Muscle layer of colon (tissue), 2 donors: ENCODE measurements around the gene LINGO1.

ENCODE experiments used
- H3K27ac ChIP-seq: one replicate; pipeline ENCODE4 v1.7.0; 2013; ENCODE audit warnings: low read depth, mild to moderate bottlenecking, low read length, moderate library complexity
- H3K27me3 ChIP-seq, 2 donors: one replicate each; pipeline ENCODE4 v1.7.0; 2013; ENCODE audit warnings: low read length in 2 of 2, mild to moderate bottlenecking in 2 of 2; ENCODE audit not compliant: insufficient read depth in 2 of 2, control insufficient read depth in 1 of 2
- H3K36me3 ChIP-seq: one replicate; pipeline ENCODE4 v1.7.0; 2013; ENCODE audit warnings: mild to moderate bottlenecking, low read length; ENCODE audit not compliant: insufficient read depth
- H3K4me1 ChIP-seq: one replicate; pipeline ENCODE4 v1.7.0; 2013; ENCODE audit warnings: mild to moderate bottlenecking, low read length; ENCODE audit not compliant: insufficient read depth
- H3K4me3 ChIP-seq, 2 donors: one replicate each; pipeline ENCODE4 v1.7.0; 2013; ENCODE audit warnings: low read length in 2 of 2, low read depth in 1 of 2, mild to moderate bottlenecking in 1 of 2, moderate library complexity in 1 of 2
- H3K9ac ChIP-seq: one replicate; pipeline ENCODE4 v1.7.0; 2013; ENCODE audit warnings: low read length
- H3K9me3 ChIP-seq: one replicate; pipeline ENCODE4 v1.7.0; 2013; ENCODE audit warnings: mild to moderate bottlenecking, low read length
- donor health status: abdominal sarcoma.
- donor health status: Adenocarcinoma of cecum.

The LINGO1 gene

GRCh38 chr15:77610731-77611130 lies 22.0 kb downstream of the LINGO1 start:
- Histone ChIP-seq H3K27me3 (no peaks in the 10 kb centered on the region), H3K9me3 (no peaks in the 10 kb centered on the region), H3K36me3 (no peaks in the 10 kb centered on the region), H3K27ac (no peak overlapping the region), H3K9ac (no peak overlapping the region), H3K4me1 (no peaks in the 10 kb centered on the region), H3K4me3 (no peak overlapping the region)

- H3K27me3 ChIP-seq: no peaks in the 10 kb centered on the region
- H3K4me1 ChIP-seq: no peaks in the 10 kb centered on the region
- no peak overlapping the region for H3K27ac ChIP-seq
- H3K9ac ChIP-seq: no peak overlapping the region
- no peaks in the 10 kb centered on the region for H3K9me3 ChIP-seq
- H3K36me3 ChIP-seq: no peaks in the 10 kb centered on the region
- no peak overlapping the region for H3K4me3 ChIP-seq
These were observed 23.2 kb downstream of the LINGO1 start for GRCh38 chr15:77609558-77609957.

GRCh38 chr15:77608774-77609173 lies 23.9 kb downstream of the LINGO1 start:
- Histone ChIP-seq H3K9ac (no peak overlapping the region), H3K4me1 (no peaks in the 10 kb centered on the region), H3K9me3 (no peaks in the 10 kb centered on the region), H3K27me3 (no peaks in the 10 kb centered on the region), H3K4me3 (no peak overlapping the region), H3K36me3 (no peaks in the 10 kb centered on the region), H3K27ac (no peak overlapping the region)

GRCh38 chr15:77607894-77608261 lies 24.8 kb downstream of the LINGO1 start:
- Histone ChIP-seq H3K9me3 (no peaks in the 10 kb centered on the region), H3K4me3 (no peak overlapping the region), H3K4me1 (no peaks in the 10 kb centered on the region), H3K27me3 (no peaks in the 10 kb centered on the region), H3K36me3 (no peaks in the 10 kb centered on the region), H3K9ac (no peak overlapping the region), H3K27ac (no peak overlapping the region)

- H3K4me3 ChIP-seq: no peak overlapping the region
- no peaks in the 10 kb centered on the region for H3K4me1 ChIP-seq
- H3K27me3 ChIP-seq: no peaks in the 10 kb centered on the region
- H3K9ac ChIP-seq: no peak overlapping the region
- no peak overlapping the region for H3K27ac ChIP-seq
- H3K36me3 ChIP-seq: no peaks in the 10 kb centered on the region
- H3K9me3 ChIP-seq: no peaks in the 10 kb centered on the region
These were observed 25.4 kb downstream of the LINGO1 start for GRCh38 chr15:77607111-77607893.

- H3K4me3 ChIP-seq: no peak overlapping the region
- H3K9ac ChIP-seq: no peak overlapping the region
- H3K4me1 ChIP-seq: no peaks in the 10 kb centered on the region
- no peaks in the 10 kb centered on the region for H3K36me3 ChIP-seq
- no peaks in the 10 kb centered on the region for H3K9me3 ChIP-seq
- no peak overlapping the region for H3K27ac ChIP-seq
- H3K27me3 ChIP-seq: no peaks in the 10 kb centered on the region
These were observed 26.3 kb downstream of the LINGO1 start for GRCh38 chr15:77606142-77607034.

GRCh38 chr15:77605547-77605946 lies 27.2 kb downstream of the LINGO1 start:
- Histone ChIP-seq H3K9ac (no peak overlapping the region), H3K36me3 (no peaks in the 10 kb centered on the region), H3K27me3 (no peaks in the 10 kb centered on the region), H3K27ac (no peak overlapping the region), H3K4me1 (no peaks in the 10 kb centered on the region), H3K9me3 (no peaks in the 10 kb centered on the region), H3K4me3 (no peak overlapping the region)

- Histone ChIP-seq H3K9ac (no peak overlapping the region), H3K4me1 (no peaks in the 10 kb centered on the region), H3K9me3 (no peaks in the 10 kb centered on the region), H3K36me3 (no peaks in the 10 kb centered on the region), H3K4me3 (no peak overlapping the region), H3K27me3 (no peaks in the 10 kb centered on the region), H3K27ac (no peak overlapping the region)
These were observed 27.7 kb downstream of the LINGO1 start for GRCh38 chr15:77604973-77605372.

- no peak overlapping the region for H3K27ac ChIP-seq
- H3K4me1 ChIP-seq: no peaks in the 10 kb centered on the region
- no peak overlapping the region for H3K9ac ChIP-seq
- no peaks in the 10 kb centered on the region for H3K36me3 ChIP-seq
- H3K4me3 ChIP-seq: no peak overlapping the region
- H3K9me3 ChIP-seq: no peaks in the 10 kb centered on the region
- no peaks in the 10 kb centered on the region for H3K27me3 ChIP-seq
These were observed 28.9 kb downstream of the LINGO1 start for GRCh38 chr15:77603611-77604336.

- H3K4me3 ChIP-seq: no peak overlapping the region
- no peak overlapping the region for H3K9ac ChIP-seq
- H3K9me3 ChIP-seq: no peaks in the 10 kb centered on the region
- H3K27ac ChIP-seq: no peak overlapping the region
- H3K36me3 ChIP-seq: no peaks in the 10 kb centered on the region
- no peaks in the 10 kb centered on the region for H3K27me3 ChIP-seq
- H3K4me1 ChIP-seq: no peaks in the 10 kb centered on the region
These were observed 29.9 kb downstream of the LINGO1 start for GRCh38 chr15:77602800-77603199.

GRCh38 chr15:77599899-77600298 lies 32.8 kb downstream of the LINGO1 start:
- no peaks in the 10 kb centered on the region for H3K9me3 ChIP-seq
- no peaks in the 10 kb centered on the region for H3K36me3 ChIP-seq
- no peak overlapping the region for H3K9ac ChIP-seq
- no peak overlapping the region for H3K4me3 ChIP-seq
- no peaks in the 10 kb centered on the region for H3K4me1 ChIP-seq
- no peaks in the 10 kb centered on the region for H3K27me3 ChIP-seq
- no peak overlapping the region for H3K27ac ChIP-seq
